ENCODE measurements around the gene ANTXRL. TPM values are rescaled to one million over a fixed set of nuclear protein-coding genes. Genes with fewer than 3 reads are reported as not detected.
"Not testable (repeated sequence)": the region's sequence is repeated elsewhere in the genome, so short reads cannot be mapped to it uniquely, and the experiment has no call there.

The ANTXRL gene
- total RNA-seq, 2 experiments from 2014 or later = 0.95 TPM; not detected in 1

GRCh38 chr10:46296086-46296485 is 9.3 kb downstream of the ANTXRL start:
- peak overlapping the region; percentile 51 for H2AFZ ChIP-seq (ENCODE audit: low read length)
- peak; percentile 73 for DNase-seq (ENCODE audit: low spot score)
- H3K9me2 ChIP-seq (ENCODE audit: insufficient read depth, low read length); BruUV-seq (replicated peaks); H3K36me3 ChIP-seq (ENCODE audit: insufficient read depth, low read length); H3K9me3 ChIP-seq (ENCODE audit: low read length); intact Hi-C loops (cut with micrococcal nuclease; ENCODE audit: unreplicated experiment); H3K4me3 ChIP-seq (ENCODE audit: low read depth, low read length, poor library complexity, severe bottlenecking); H4K20me1 ChIP-seq (ENCODE audit: insufficient read depth, low read length); H3K79me2 ChIP-seq (ENCODE audit: insufficient read depth, low read depth, low read length); CTCF ChIA-PET (ENCODE audit: unreplicated experiment): not testable (repeated sequence)
- peak overlapping the region; percentile 17; the same call in 1 of the 2 replicates for H3K4me2 ChIP-seq (ENCODE audit: low read length)
- H3K4me1 ChIP-seq (ENCODE audit: insufficient read depth, low read length, poor library complexity, severe bottlenecking) = peaks cover 57% of the 10 kb centered on the region
- peak overlapping the region; percentile 6 for H3K27ac ChIP-seq (ENCODE audit: low read depth, low read length, poor library complexity, severe bottlenecking)
- TF ChIP-seq CTCF (conservative IDR thresholded peaks at IDR 0.05; ENCODE audit: low read length) = peak; percentile 61
- POLR2A ChIA-PET = interaction anchor here (1.2 to 2.8 kb wide), 3 partner anchors 8 to 27 kb away, joined by 3 to 13 read pairs (median 9); partner anchors contain the start of gene ANTXRL

DNA sequence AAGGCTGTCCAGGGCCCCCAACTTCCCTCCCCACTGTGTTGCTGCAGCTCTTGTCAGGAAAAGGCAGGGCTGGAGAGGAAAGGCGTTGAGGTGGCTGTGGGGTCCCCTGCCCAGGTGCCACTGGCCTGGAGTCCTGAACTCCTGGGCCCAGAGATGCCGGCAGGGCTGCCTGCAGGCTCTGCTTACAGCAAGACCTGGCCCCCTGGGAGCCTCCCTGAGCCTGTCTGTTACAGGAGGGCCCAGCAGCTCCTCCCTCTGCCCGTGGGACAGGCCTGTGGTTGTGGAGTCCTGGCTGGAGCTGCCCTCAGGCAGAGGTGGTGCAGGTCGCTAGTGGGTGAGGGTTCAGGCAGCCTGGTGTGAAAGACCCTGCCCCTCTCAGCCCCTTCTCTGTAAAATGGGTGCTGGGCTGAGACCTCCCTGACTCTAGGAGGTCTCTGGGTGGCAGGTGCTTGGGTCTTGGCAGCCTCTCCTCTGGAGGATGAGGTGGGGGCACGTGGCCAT is 9.9 kb downstream of the ANTXRL start:
- Histone ChIP-seq H3K4me2 (ENCODE audit: low read length) (peak overlapping the region; percentile 17; the same call in 1 of the 2 replicates), H3K27ac (ENCODE audit: low read depth, low read length, poor library complexity, severe bottlenecking) (peak overlapping the region; percentile 6), H3K4me3 (ENCODE audit: low read depth, low read length, poor library complexity, severe bottlenecking) (no peak overlapping the region), H4K20me1 (ENCODE audit: insufficient read depth, low read length) (no peaks in the 10 kb centered on the region), H3K36me3 (ENCODE audit: insufficient read depth, low read length) (no peaks in the 10 kb centered on the region), H3K4me1 (ENCODE audit: insufficient read depth, low read length, poor library complexity, severe bottlenecking) (peaks cover 57% of the 10 kb centered on the region), H2AFZ (ENCODE audit: low read length) (no peak overlapping the region; the same call in 1 of the 2 replicates), H3K9me2 (ENCODE audit: insufficient read depth, low read length) (no peaks in the 10 kb centered on the region), H3K9me3 (ENCODE audit: low read length) (no peaks in the 10 kb centered on the region), H3K79me2 (ENCODE audit: insufficient read depth, low read depth, low read length) (no peaks in the 10 kb centered on the region)
- CTCF ChIA-PET (ENCODE audit: unreplicated experiment) = no interaction called here
- POLR2A ChIA-PET = interaction anchor here (1.2 to 2.8 kb wide), 3 partner anchors 9 to 28 kb away, joined by 3 to 13 read pairs (median 9); partner anchors contain the start of gene ANTXRL
- no TSS peak for BruUV-seq (replicated peaks)
- no peak for DNase-seq (ENCODE audit: low spot score)
- intact Hi-C loops (cut with micrococcal nuclease; ENCODE audit: unreplicated experiment) = no loop called here
- no peak for TF ChIP-seq EZH2phosphoT487 (IDR thresholded peaks at IDR 0.05; ENCODE audit: borderline replicate concordance, low read depth, low read length)
- TF ChIP-seq CTCF (conservative IDR thresholded peaks at IDR 0.05; ENCODE audit: low read length) = no peak

DNA sequence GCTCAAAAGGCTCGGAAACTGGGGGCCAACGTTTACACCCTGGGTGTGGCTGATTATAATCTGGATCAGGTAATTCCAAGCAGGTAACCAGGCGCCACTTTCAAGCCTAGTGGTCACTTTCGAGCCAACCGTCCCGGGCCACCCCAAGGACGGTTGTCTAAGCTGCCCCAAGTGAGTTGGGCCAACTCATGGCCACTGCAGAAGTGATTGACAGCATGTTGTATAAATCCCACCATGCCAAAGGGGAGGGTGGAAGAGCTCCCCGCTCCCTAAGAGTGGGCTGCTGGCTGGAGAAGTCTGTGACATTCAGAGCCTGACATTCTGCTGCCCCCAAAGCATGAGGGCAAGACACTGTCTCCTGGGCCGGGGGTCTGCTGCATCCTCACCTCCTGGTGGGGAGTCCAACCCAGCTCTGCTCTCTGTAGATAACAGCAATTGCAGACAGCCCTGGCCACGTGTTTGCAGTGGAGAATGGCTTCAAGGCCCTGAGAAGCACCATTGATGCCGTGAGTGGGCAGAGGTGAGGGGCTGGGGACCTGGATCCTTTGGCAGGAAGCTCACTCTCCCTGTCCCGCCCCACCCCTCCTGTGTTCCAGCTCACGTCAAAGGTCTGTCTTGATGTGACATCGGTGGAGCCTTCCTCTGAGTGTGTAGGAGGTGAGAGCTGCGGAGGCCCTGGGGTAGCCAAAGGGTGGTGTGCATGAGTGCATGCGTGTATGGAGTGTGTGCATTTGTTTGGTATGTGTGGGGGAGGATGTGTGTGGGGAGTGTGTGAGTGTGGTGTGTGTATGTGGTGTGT is 10.8 kb downstream of the ANTXRL start:
- Histone ChIP-seq H3K9me2 (ENCODE audit: insufficient read depth, low read length) (no peaks in the 10 kb centered on the region), H3K4me2 (ENCODE audit: low read length) (no peak overlapping the region), H3K27ac (ENCODE audit: low read depth, low read length, poor library complexity, severe bottlenecking) (no peak overlapping the region), H2AFZ (ENCODE audit: low read length) (no peak overlapping the region), H4K20me1 (ENCODE audit: insufficient read depth, low read length) (no peaks in the 10 kb centered on the region), H3K4me1 (ENCODE audit: insufficient read depth, low read length, poor library complexity, severe bottlenecking) (peaks cover 57% of the 10 kb centered on the region), H3K4me3 (ENCODE audit: low read depth, low read length, poor library complexity, severe bottlenecking) (no peak overlapping the region), H3K9me3 (ENCODE audit: low read length) (no peaks in the 10 kb centered on the region), H3K36me3 (ENCODE audit: insufficient read depth, low read length) (no peaks in the 10 kb centered on the region), H3K79me2 (ENCODE audit: insufficient read depth, low read depth, low read length) (no peaks in the 10 kb centered on the region)
- intact Hi-C loops (cut with micrococcal nuclease; ENCODE audit: unreplicated experiment) = no loop called here
- ChIA-PET CTCF (ENCODE audit: unreplicated experiment) (no interaction called here), POLR2A (interaction anchor here (2.3 to 2.8 kb wide), 2 partner anchors 10 to 29 kb away, joined by 9 to 13 read pairs; partner anchors contain the start of gene ANTXRL)
- TF ChIP-seq CTCF (conservative IDR thresholded peaks at IDR 0.05; ENCODE audit: low read length) = no peak
- TF ChIP-seq EZH2phosphoT487 (IDR thresholded peaks at IDR 0.05; ENCODE audit: borderline replicate concordance, low read depth, low read length) = no peak
- BruUV-seq (replicated peaks) = no TSS peak
- DNase-seq (ENCODE audit: low spot score) = no peak
